OCI-LY3 (cell line): Measurements from ENCODE around the gene DERL2.

Experiments used
- CTCF ChIP-seq: fragments of 200-600, 300-600 bp; sonication (generic); IDR thresholded peaks from 2 replicates; pipeline ENCODE4 v1.5.1; 2014; ENCODE audit warnings: antibody characterized with exemption, low read length, low read depth
- EZH2phosphoT487 ChIP-seq: fragments of 200-600 bp; shearing (Covaris generic); IDR thresholded peaks from 2 replicates; pipeline ENCODE4 v1.6.1; 2018; ENCODE audit warnings: antibody characterized with exemption, mixed run types, low read depth

GRCh38 chr17:5514976-5515375, 29.0 kb upstream of the DERL2 start:
- TF ChIP-seq CTCF: no peak
- TF ChIP-seq EZH2phosphoT487: no peak
